SK-N-MC (cell line): ENCODE data around the gene FNDC8.
"Not testable (repeated sequence)": the region's sequence is repeated elsewhere in the genome, so short reads cannot be mapped to it uniquely, and the experiment has no call there.

ENCODE experiments used
- DNase-seq: peaks from one replicate; pipeline ENCODE4 v3.0.0-alpha.2; 2011; ENCODE audit warnings: low read depth, low spot score
- H3K27ac ChIP-seq: fragments of 200-600 bp; sonication (generic); 2 replicates; pipeline ENCODE4 v1.5.1; 2016; ENCODE audit warnings: mixed run types
- H3K36me3 ChIP-seq: fragments of 200-600 bp; sonication (generic); 2 replicates; pipeline ENCODE4 v1.6.1; 2017; ENCODE audit warnings: antibody characterized with exemption, low read length, mixed read lengths; ENCODE audit not compliant: insufficient read depth
- H3K4me3 ChIP-seq: fragments of 200-600 bp; sonication (generic); 2 replicates; pipeline ENCODE4 v1.5.1; 2016
- H3K9ac ChIP-seq: fragments of 200-600 bp; sonication (generic); 2 replicates; pipeline ENCODE4 v1.8.0; 2017; ENCODE audit warnings: mixed run types, mixed read lengths; ENCODE audit not compliant: insufficient read length
- H3K9me3 ChIP-seq: fragments of 200-600 bp; sonication (generic); 2 replicates; pipeline ENCODE4 v1.6.1; 2017; ENCODE audit warnings: low read depth, mild to moderate bottlenecking, antibody characterized with exemption, low read length, moderate library complexity, mixed read lengths
- EZH2 ChIP-seq: fragments of 200-600 bp; sonication (generic); IDR thresholded peaks from one replicate; pipeline ENCODE4 v1.6.1; 2017; ENCODE audit warnings: antibody characterized with exemption
- FOXP2 ChIP-seq: optimal IDR thresholded peaks from 2 replicates; pipeline ENCODE3; 2011; ENCODE audit warnings: mild to moderate bottlenecking, moderate library complexity; ENCODE audit not compliant: insufficient read depth; ENCODE audit errors: extremely low read length, control extremely low read depth
- POLR2AphosphoS5 ChIP-seq: IDR thresholded peaks from 2 replicates; pipeline ENCODE4 v1.6.1; 2012; ENCODE audit warnings: mild to moderate bottlenecking, low read depth, low read length, borderline replicate concordance

Gene FNDC8

GRCh38 chr17:35146214-35146833 is 24.9 kb downstream of the FNDC8 start:
- Histone ChIP-seq H3K4me3 (no peak overlapping the region), H3K9me3 (no peaks in the 10 kb centered on the region), H3K36me3 (no peaks in the 10 kb centered on the region), H3K27ac (no peak overlapping the region), H3K9ac (no peak overlapping the region)
- no peak for TF ChIP-seq EZH2
- no peak for DNase-seq

- DNase-seq = no peak
- Histone ChIP-seq H3K4me3 (no peak within 1 kb of the TSS), H3K9me3 (no peaks in the 10 kb centered on the region), H3K27ac (no peak within 1 kb of the TSS), H3K9ac (no peak within 1 kb of the TSS), H3K36me3 (no peaks in the 10 kb centered on the region)
- TF ChIP-seq EZH2 = no peak
- no peak for TF ChIP-seq POLR2AphosphoS5
- TF ChIP-seq FOXP2 = no peak
Measured at GRCh38 chr17:35147375-35147905, 26.0 kb downstream of the FNDC8 start, which contains the start of gene UNC45B. TSS of gene UNC45B (plus strand) at chr17:35147817. CDS start at chr17:35148264, 447 bp downstream.

- no peak overlapping the region for H3K9ac ChIP-seq
- TF ChIP-seq EZH2 = no peak
- no peak overlapping the region for H3K4me3 ChIP-seq
- no peak for DNase-seq
- H3K36me3 ChIP-seq = no peaks in the 10 kb centered on the region
- H3K9me3 ChIP-seq = no peaks in the 10 kb centered on the region
- H3K27ac ChIP-seq = no peak overlapping the region
Measured at GRCh38 chr17:35148144-35148543, 26.7 kb downstream of the FNDC8 start.

GRCh38 chr17:35149941-35150340 is 28.5 kb downstream of the FNDC8 start:
- no peak overlapping the region for H3K9ac ChIP-seq
- H3K27ac ChIP-seq = no peak overlapping the region

GRCh38 chr17:35151080-35151479 is 29.7 kb downstream of the FNDC8 start:
- not testable (repeated sequence) for H3K9ac ChIP-seq, DNase-seq, H3K27ac ChIP-seq, H3K9me3 ChIP-seq, H3K36me3 ChIP-seq, H3K4me3 ChIP-seq

More at GRCh38 chr17:35149941-35150340, 28.5 kb downstream of the FNDC8 start:
- TF ChIP-seq FOXP2 (no peak), POLR2AphosphoS5 (no peak)
- Histone ChIP-seq H3K36me3 (no peaks in the 10 kb centered on the region), H3K4me3 (no peak overlapping the region), H3K9me3 (no peaks in the 10 kb centered on the region)
- no peak for DNase-seq

- H3K4me3 ChIP-seq = no peak overlapping the region
Measured at GRCh38 chr17:35152421-35153140, 31.2 kb downstream of the FNDC8 start.

GRCh38 chr17:35154196-35155165 is 33.1 kb downstream of the FNDC8 start:
- Histone ChIP-seq H3K36me3 (no peaks in the 10 kb centered on the region), H3K9ac (no peak overlapping the region), H3K27ac (no peak overlapping the region), H3K4me3 (no peak overlapping the region), H3K9me3 (no peaks in the 10 kb centered on the region)
- TF ChIP-seq FOXP2 (no peak), POLR2AphosphoS5 (no peak), EZH2 (no peak)
- no peak for DNase-seq

More at GRCh38 chr17:35152421-35153140, 31.2 kb downstream of the FNDC8 start:
- no peak overlapping the region for H3K27ac ChIP-seq
- H3K9ac ChIP-seq = no peak overlapping the region
- TF ChIP-seq EZH2 = no peak
- no peak for TF ChIP-seq FOXP2
- no peak for TF ChIP-seq POLR2AphosphoS5
- DNase-seq = no peak
- no peaks in the 10 kb centered on the region for H3K36me3 ChIP-seq
- no peaks in the 10 kb centered on the region for H3K9me3 ChIP-seq

- no peak for TF ChIP-seq POLR2AphosphoS5
- TF ChIP-seq EZH2 = no peak
- TF ChIP-seq FOXP2 = no peak
- Histone ChIP-seq H3K9ac (no peak overlapping the region), H3K4me3 (no peak overlapping the region), H3K9me3 (no peaks in the 10 kb centered on the region), H3K36me3 (no peaks in the 10 kb centered on the region), H3K27ac (no peak overlapping the region)
- DNase-seq = no peak
Measured at GRCh38 chr17:35155246-35155645, 33.8 kb downstream of the FNDC8 start.
